GM18505 (cell line): Measurements from ENCODE around the gene DSC1.
"Not testable (repeated sequence)": the region's sequence is repeated elsewhere in the genome, so short reads cannot be mapped to it uniquely, and the experiment has no call there.

Experiments
- ATAC-seq: cut with Tn5 transposase; IDR thresholded peaks from one replicate; pipeline ENCODE4 v1.9.1; 2021; ENCODE audit not compliant: unreplicated experiment
- POLR2A ChIP-seq: IDR thresholded peaks from 4 replicates; pipeline ENCODE4 v1.6.1; 2011; ENCODE audit warnings: borderline replicate concordance; ENCODE audit not compliant: insufficient read depth, insufficient read length; ENCODE audit errors: extremely low read depth

Gene DSC1

GRCh38 chr18:31156821-31157763 lies 5.6 kb downstream of the DSC1 start:
- no peak for TF ChIP-seq POLR2A
- ATAC-seq = no peak

- TF ChIP-seq POLR2A = no peak
- ATAC-seq = no peak
These were observed 7.2 kb downstream of the DSC1 start for GRCh38 chr18:31155498-31155897.

- TF ChIP-seq POLR2A = no peak
- no peak for ATAC-seq
These were observed 8.5 kb downstream of the DSC1 start for GRCh38 chr18:31154181-31154580.

- TF ChIP-seq POLR2A = no peak
- no peak for ATAC-seq
These were observed 13.3 kb downstream of the DSC1 start for GRCh38 chr18:31149351-31149750.

- ATAC-seq = no peak
- no peak for TF ChIP-seq POLR2A
These were observed 14.1 kb downstream of the DSC1 start for GRCh38 chr18:31148600-31148999.

GRCh38 chr18:31146809-31147208 lies 15.8 kb downstream of the DSC1 start:
- TF ChIP-seq POLR2A = no peak
- no peak for ATAC-seq

GRCh38 chr18:31143025-31143424 lies 19.6 kb downstream of the DSC1 start:
- TF ChIP-seq POLR2A = no peak
- no peak for ATAC-seq

- no peak for TF ChIP-seq POLR2A
- no peak for ATAC-seq
These were observed 23.9 kb downstream of the DSC1 start for GRCh38 chr18:31138709-31139108.

- TF ChIP-seq POLR2A = no peak
- no peak for ATAC-seq
These were observed 27.6 kb downstream of the DSC1 start for GRCh38 chr18:31134988-31135529.

- TF ChIP-seq POLR2A = no peak
- ATAC-seq = no peak
These were observed 33.1 kb downstream of the DSC1 start for GRCh38 chr18:31129398-31130115.

GRCh38 chr18:31125878-31126277 lies 36.8 kb downstream of the DSC1 start:
- TF ChIP-seq POLR2A = no peak
- no peak for ATAC-seq

GRCh38 chr18:31123125-31123524 lies 39.5 kb downstream of the DSC1 start:
- ATAC-seq = not testable (repeated sequence)

- no peak for ATAC-seq
- no peak for TF ChIP-seq POLR2A
These were observed 42.1 kb downstream of the DSC1 start for GRCh38 chr18:31120594-31120993.

GRCh38 chr18:31116853-31117595 lies 45.6 kb downstream of the DSC1 start:
- no peak for TF ChIP-seq POLR2A
- no peak for ATAC-seq

- no peak for TF ChIP-seq POLR2A
- no peak for ATAC-seq
These were observed 49.9 kb downstream of the DSC1 start for GRCh38 chr18:31112804-31113203.
